ENCODE data around the gene CDH16.
"Not testable (repeated sequence)": the region's sequence is repeated elsewhere in the genome, so short reads cannot be mapped to it uniquely, and the experiment has no call there.

Gene CDH16, protein sequence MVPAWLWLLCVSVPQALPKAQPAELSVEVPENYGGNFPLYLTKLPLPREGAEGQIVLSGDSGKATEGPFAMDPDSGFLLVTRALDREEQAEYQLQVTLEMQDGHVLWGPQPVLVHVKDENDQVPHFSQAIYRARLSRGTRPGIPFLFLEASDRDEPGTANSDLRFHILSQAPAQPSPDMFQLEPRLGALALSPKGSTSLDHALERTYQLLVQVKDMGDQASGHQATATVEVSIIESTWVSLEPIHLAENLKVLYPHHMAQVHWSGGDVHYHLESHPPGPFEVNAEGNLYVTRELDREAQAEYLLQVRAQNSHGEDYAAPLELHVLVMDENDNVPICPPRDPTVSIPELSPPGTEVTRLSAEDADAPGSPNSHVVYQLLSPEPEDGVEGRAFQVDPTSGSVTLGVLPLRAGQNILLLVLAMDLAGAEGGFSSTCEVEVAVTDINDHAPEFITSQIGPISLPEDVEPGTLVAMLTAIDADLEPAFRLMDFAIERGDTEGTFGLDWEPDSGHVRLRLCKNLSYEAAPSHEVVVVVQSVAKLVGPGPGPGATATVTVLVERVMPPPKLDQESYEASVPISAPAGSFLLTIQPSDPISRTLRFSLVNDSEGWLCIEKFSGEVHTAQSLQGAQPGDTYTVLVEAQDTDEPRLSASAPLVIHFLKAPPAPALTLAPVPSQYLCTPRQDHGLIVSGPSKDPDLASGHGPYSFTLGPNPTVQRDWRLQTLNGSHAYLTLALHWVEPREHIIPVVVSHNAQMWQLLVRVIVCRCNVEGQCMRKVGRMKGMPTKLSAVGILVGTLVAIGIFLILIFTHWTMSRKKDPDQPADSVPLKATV

GRCh38 chr16:66918803-66919568, at the start of gene CDH16:
CDH16 (minus strand) TSS chr16:66918885; CDS start chr16:66918065, 820 bp downstream.
- no peak for DNase-seq

DNA sequence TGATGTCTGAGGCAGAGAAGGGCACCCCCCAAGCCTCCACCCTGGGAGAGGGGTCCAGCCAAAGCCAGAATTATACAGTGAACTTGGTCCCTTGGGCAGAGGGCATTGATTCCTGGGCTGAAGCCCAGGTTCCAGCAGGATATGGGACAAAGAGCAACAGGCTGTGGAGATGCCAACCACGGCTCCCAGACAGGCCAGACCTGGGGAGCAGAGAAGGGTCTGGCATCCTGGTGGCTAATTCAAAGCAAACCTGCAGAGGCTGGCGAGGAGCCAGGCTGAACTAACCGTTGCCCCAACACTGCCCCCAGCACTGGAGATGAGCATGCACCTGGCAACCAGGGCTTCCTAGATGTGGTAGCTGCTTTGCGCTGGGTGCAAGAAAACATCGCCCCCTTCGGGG, 45.4 kb upstream of the CDH16 start:
- DNase-seq, result no peak

DNA sequence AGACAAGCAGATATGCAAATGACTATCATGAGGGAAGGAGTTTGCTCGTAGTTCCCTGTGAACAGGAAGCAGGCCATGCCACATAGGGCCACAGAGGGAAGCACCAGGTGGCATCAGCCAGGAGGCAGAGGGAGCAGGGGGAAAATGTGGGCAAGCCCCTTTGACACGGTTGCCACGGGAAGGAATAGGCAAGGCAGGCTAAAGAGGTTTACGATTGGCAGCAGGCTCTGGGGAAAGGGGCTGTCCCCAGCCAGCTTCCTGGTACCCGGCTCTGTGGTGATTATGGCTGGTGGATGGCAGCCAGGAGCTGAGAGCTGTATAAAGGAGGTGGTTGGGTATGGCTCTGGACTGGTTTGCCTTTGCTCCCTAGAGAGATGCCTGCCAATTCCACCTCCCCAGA, 43.2 kb upstream of the CDH16 start:
- DNase-seq, result no peak

GRCh38 chr16:66961065-66961744, 42.5 kb upstream of the CDH16 start, which contains the start of gene CES3:
CES3 (plus strand) TSS chr16:66961266; CDS start chr16:66961308, 42 bp downstream.
- DNase-seq, result peak; percentile 66

DNA sequence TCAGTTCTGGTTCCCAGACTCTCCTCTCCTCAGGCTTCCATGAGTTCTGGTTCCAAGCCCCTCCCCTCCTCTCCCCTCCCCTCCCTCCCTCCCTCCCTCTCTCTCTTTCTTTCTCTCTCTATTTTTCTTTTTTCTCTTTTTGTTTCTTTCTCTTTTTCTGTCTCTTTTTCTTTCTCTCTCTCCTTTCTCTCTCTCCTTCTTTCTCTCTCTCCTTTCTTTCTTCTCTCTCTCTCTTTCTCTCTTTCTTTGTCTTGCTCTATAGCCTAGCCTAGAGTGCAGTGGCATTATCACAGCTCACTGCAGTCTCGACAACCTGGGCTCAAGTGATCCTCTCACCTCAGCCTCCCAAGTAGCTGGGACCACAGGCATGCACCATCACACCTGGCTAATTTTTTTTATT, 41.6 kb upstream of the CDH16 start:
- no peak for DNase-seq

DNA sequence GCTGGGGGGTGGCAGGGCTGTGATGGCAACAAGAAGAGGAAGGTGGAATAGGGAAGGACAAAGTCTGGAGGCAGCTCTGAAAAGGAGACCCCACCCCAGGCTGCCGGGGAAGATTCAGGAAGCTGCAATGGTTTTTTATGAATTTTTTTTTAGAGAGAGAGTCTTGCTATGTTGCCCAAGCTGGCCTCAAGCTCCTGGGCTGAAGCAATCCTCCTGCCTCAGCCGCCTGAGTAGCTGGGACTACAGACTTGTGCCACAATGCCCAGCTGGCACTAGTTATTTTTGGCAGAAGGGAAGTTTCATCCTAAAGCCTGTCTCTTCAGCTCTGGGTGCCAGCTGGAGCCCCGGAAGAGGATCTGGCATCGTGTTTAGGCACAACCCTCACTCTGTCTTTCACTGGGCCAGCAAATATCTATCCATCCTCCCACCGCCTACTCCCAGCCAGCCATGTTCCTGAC, 41.0 kb upstream of the CDH16 start:
- DNase-seq, result no peak

DNA sequence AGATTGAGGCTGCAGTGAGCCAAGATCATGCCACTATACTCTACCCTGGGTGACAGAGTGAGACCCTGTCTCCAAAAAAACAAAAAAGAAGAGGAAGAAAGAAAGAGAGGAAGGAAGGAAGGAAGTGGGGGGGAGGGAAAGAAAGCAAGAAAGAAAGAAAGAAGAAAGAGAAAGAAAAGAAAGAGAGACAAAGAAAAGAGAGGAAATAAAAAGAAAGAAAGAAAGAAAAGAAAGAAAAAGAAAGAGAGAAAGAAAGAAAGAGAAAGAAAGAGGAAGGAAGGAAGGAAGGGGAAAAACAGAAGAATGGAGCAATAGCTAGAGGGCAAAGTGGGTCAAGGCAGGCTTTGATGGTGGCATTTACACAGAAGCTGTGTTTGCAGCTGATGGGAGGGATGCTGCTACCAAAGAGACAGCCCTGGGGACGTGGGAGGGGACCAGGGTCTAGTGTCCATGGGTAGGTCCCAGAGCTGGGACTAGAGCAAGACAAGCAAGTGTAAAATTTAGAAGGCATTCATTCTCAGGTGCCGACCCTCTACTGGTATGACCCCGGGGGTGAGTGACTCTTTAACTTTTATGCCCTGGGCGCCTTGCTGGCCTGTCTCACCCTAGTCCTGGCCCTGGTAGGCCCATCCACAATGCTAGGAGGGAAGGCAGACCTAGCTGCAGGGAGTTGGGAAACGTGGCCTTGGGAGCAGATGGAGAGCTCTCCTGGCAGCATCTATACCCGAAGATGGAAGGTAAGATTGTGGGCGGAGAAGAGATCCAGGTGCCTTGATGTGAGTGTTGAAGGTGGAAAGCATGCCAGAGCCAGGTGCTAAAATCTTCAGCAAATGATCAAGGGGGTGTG, 40.4 kb upstream of the CDH16 start:
- DNase-seq, result no peak

GRCh38 chr16:66956154-66956457, 37.4 kb upstream of the CDH16 start:
- DNase-seq, result not testable (repeated sequence)

DNA sequence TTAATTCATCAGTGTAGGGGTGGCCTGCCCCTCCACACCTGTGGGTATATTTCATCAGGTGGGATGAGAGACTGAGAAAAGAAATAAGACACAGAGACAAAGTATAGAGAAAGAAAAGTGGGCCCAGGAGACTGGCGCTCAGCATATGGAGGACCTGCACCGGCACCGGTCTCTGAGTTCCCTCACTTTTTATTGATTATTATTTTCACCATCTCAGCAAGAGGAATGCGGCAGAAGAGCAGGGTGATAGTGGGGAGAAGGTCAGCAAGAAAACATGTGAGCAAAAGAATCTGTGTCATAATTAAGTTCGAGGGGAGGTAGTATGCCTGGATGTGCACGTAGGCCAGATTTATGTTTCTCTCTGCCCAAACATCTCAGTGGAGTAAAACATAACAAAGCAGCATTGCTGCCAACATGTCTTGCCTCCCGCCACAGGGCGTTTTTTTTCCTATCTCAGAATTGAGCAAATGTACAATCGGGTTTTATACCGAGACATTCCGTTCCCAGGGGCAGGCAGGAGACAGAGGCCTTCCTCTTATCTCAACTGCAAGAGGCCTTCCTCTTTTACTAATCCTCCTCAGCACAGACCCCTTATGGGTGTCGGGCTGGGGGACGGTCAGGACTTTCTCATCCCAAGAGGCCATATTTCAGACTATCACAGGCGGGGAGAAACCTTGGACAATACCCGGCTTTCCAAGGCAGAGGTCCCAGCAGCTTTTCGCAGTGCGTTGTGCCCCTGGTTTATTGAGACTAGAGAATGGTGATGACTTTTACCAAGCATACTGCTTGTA, 36.9 kb upstream of the CDH16 start:
- DNase-seq, result not testable (repeated sequence)

GRCh38 chr16:66954097-66954659, 35.5 kb upstream of the CDH16 start:
- DNase-seq, result peak; percentile 77

DNA sequence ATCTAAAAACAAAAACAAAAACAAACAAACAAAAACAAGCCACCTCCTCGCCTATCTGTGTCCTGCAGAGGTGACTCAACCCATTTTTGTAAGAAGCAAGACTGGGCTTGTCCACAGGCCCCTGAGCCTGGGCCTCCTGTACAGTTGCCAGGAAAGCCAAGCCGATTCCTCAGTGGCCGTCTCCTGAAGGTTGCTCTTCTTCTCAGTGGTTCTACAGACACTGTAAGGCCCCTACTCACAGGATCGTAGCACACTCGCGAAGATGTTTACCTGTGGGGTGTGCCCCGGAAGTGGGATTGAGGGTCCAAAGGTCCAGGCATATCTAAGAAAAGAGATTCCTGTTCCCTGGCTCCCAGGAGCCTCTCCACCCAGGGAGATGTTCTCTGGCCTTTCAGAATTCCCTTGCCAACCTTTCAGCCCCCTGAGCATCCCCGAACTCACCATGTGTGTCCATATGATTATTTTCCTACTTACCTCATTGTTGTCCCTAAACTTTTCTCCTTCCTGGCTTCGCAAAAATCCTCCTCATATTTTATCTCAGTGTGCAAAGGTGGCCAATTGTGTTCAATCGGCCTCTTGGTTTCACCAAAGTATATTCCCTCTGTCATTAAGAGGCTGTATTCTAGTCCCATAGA, 34.9 kb upstream of the CDH16 start:
- DNase-seq, result no peak

DNA sequence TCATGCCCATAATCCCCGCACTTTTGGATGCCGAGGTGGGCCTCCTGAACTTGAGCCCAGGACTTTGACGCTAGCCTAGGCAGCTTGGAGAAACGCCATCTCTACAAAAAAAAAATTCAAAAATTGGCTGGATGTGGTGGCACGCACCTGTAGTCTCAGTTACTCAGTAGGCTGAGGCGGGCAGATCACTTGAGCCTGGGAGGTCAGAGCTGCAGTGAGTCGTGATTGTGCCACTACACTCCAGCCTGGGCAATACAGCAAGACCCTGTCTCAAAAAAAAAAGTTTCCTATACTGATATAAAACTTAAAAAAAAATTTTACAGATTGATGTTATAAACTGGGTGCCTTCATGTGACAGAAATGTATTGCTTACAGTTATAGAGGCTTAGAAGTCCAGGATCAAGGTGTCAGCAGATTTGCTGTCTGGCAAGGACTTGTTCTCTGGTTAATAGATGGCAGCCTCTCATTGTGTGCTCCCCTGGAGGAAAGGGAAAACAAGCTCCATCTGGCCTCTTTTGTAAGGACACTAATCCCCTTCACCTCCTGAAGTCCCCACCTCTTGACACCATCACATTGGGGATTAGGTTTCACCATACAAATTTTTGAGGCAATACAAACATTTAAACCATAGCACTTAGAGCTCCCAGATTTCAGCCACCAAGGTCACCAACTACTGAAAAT, 33.9 kb upstream of the CDH16 start:
- DNase-seq, result no peak

GRCh38 chr16:66950971-66951790, 32.5 kb upstream of the CDH16 start:
- DNase-seq, result no peak

DNA sequence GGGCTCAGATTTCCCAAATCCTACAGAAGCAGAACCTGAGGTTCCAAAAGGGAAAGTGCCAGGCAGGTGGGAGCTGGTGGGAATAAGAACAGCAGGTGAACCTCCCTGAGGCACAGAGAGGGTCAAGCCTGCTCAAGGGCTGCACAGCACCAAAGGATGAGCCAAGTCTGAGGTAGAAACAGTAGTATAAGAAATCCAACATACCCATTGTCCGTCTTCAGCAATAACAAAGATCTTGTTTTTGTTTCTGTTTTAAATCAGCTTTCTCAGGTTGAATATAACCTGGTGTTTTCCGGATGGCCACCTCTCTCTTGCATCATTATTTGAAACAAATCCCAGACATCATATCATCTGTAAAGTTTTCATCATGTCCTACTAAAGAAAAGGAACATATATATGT, 31.8 kb upstream of the CDH16 start:
- no peak for DNase-seq

DNA sequence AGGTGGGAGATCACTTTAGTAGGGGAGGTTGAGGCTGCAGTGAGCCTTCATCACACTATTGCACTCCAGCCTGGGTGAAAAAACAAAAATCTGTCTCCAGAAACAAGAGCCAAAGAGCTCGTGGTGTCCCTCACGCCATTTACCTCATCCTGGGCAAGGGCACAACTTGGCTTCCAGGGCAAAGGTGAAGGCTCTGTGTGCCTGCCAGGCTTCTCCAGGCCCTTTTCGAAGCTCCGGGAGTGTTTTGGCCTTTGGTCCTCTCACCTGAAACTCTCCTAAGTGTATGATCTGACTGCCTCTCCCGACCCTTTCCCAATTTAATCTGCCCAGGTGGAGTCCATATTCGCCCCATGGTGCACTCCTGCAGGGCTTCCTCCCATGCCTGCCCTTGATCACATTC, 30.8 kb upstream of the CDH16 start:
- no peak for DNase-seq

GRCh38 chr16:66948837-66949225, 30.1 kb upstream of the CDH16 start:
- no peak for DNase-seq

DNA sequence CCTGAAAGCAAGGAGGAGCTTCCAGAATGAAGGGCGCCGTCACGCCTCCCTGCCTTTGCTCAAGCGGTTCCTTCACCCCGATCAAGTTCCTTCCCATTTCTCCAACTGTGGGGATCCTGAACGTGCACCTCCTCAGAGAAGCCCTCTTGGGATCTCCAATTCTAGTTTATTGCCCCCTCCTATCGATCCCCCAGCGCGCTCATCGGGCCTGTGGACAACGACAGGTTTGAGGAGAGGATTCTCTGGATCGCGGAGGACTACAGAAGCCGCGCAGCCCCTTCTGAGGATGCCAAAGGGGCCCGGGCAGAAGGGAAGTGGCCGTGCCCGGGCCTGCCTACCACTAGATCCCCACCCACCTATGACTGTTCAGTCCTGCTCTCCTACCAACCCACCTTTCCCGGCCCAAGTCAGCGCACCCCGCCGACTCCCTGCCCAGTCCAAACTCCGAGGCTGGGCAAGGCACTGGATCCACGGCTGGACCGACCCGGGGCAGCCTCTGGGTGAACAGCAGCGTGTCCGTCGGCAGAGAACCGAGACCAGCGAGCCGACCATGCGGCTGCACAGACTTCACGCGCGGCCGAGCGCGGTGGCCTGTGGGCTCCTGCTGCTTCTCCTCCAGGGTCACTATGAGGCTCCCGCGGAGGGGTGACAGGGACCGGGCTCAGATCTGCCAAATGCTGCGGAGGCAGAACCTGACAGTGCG, 29.6 kb upstream of the CDH16 start:
- DNase-seq, result peak; percentile 42
